Activated CD4-positive, alpha-beta T cell treated with anti-CD3 and anti-CD28 coated beads, Interleukin-2, amount 50 U/mL, for 1 hour (primary cell): ENCODE data around the gene IPCEF1.

Experiments
- DNase-seq: peaks from one replicate; pipeline ENCODE4 v3.0.0-alpha.2; 2020

IPCEF1 gene, protein sequence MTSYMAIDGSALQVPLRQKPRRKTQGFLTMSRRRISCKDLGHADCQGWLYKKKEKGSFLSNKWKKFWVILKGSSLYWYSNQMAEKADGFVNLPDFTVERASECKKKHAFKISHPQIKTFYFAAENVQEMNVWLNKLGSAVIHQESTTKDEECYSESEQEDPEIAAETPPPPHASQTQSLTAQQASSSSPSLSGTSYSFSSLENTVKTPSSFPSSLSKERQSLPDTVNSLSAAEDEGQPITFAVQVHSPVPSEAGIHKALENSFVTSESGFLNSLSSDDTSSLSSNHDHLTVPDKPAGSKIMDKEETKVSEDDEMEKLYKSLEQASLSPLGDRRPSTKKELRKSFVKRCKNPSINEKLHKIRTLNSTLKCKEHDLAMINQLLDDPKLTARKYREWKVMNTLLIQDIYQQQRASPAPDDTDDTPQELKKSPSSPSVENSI

DNA sequence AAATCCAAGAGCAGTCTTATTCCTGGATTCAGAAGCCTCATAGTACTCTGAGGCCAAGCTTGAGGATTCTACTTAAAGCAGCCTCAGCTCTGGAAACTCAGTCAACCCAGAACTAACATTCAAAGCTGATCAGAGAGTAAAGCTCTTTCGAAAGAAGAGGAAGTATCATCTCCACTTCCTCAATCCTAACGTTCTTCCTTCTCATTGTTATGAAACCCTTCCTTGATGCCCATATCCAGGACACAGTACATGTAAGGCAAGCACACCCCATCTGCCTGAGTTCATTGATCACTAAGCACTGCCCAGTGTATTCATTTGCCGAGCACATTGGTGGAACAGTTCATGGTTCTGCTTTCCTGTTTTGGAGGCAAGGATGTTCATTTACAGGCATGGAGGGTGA is at the start of gene IPCEF1:
TSS of gene IPCEF1 (minus strand) at position 114 of the 400 bp plus-strand sequence. CDS start 90,856 bp downstream, outside the sequence.
- DNase-seq: no peak

DNA sequence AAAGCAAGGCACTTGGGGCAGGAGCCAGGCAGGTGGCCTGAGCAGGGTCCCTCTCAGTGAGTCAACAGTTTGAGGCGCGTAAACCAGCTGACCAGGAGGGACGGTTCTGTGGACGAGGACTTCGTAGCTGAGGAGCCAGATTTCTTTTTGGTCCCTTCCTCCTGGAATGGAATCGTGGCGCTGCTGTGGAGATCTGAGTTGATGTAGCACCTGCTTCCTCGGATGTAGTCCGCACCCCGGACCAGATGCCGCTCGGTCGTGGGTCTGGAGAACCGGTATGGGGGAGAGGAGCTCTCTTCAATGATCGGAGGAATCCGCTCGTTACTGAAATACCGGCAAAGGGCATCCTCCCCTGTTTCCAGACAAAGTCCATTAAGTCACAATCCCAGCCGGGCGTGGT is 49.7 kb upstream of the IPCEF1 start:
- no peak for DNase-seq

DNA sequence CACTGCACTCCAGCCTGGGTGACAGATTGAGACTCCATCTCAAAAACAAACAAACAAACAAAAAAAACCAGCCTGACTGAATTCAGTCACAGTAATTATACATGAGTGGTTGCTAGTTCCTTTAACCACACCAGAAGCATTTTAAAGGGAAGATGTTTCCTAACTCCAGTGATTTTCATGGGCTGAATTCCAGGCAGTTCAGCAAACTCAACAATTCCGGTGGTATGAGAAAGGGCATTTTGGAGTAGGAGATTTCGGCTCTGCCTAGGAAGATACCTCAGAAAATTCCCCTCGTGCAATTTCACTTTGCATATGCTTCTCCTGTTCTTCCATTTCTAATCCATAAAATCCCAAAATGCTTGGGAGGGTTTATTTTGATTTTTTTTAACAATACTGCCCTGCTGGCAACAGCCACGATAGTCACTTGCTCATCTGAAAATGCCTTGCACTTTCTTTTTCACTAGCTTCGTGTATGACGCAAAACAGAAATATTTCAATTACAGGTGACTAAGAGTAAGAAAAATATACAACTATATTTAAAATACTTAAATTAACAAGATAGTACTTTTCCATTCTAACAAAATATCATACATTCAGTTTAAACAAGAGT is 48.3 kb upstream of the IPCEF1 start:
- no peak for DNase-seq

DNA sequence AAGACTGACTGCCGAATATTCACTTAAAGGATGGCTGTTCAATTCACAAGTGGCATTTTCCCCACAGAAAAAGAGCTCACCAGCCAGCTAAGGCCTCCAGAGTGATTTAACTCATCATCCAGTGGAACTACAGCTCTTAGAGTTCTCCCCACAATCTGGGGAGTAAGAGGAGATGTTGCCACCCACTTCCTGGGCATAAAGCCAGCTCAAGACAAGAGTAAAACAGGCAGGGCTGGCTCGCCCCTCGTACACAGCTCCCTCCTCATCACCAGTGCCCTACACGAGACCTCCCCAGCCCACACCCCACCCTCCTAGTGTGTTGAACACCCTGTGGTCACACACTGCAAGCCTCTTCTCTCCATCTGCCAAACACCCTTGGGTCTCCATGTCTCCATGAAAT is 47.2 kb upstream of the IPCEF1 start:
- DNase-seq: no peak

DNA sequence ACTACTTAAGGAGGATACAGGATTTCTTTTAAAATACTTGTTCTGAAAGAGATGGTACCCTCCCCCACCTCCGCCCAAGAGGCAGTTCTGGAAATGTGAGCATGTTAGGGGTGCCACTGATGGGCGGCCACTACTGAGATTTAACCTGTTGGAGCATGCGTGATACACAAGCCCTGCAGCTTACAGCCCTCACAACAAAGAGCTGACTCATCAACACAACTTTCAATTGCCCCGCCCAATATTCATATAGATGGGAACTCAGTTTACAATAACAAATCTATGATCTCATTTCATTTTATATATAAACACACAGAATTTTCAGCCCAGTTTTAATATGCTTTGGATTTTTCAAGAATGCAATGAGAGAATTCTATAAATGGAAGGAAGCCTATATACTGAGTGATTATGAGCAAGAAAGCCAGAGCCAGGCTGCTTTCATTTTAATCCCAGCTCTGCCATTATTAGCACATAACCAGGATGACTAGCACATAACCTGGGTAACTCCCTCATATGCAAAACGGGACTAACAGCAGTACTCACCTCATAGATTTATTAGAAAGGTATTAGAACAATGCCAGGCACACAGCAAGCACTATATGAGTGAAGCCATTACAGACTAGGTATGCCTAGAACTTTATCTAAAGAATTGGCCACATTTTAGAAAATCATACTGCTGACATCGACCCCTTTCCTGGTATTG is 45.6 kb upstream of the IPCEF1 start:
- no peak for DNase-seq

DNA sequence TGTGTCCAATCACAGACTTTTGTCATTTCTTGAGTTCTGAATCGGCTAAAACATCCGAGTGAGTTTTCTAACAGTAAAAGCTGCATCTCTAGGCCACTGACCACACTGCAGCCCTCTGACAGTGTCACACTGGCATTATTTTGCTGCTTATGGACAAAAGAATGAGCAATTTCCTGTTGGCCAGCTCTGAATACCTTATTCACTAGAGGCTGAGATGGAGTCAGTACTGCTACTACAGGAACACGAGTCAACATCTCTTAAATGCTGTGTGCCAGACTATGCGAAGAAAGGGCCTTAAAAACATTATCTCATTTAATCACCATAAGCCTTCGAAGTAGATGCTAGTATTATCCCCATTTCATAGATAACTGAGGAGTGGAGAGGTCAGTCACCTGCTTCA is 42.5 kb upstream of the IPCEF1 start:
- no peak for DNase-seq

DNA sequence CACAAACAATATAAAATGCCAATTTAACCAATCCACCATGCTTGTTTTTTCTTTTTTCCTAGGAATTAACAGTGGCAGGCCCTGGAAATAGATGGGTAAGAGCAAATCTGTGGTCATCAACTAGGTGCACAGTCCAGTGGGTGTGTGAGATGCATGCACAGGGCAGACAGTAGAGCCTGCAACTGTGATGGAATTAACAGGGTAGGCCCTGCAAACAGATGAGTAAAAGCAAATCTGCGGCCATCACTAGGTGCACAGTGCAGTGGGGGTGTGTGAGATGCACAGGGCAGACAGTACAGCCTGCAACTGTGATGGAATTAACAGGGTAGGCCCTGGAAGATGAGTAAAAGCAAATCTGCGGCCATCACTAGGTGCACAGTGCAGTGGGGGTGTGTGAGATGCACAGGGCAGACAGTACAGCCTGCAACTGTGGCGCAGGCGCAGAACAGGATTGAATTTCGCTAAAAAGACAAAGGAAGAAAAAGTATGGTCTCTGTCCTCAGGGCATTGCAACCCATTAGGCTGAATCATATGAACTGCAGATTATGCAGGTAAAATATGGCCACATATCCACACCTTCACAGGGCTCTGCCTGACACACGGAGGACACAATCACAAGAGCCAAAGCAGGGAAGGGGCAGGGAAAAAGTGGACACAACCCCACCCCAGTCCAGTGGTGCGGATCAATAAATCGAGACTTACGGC is 41.0 kb upstream of the IPCEF1 start:
- DNase-seq: no peak

DNA sequence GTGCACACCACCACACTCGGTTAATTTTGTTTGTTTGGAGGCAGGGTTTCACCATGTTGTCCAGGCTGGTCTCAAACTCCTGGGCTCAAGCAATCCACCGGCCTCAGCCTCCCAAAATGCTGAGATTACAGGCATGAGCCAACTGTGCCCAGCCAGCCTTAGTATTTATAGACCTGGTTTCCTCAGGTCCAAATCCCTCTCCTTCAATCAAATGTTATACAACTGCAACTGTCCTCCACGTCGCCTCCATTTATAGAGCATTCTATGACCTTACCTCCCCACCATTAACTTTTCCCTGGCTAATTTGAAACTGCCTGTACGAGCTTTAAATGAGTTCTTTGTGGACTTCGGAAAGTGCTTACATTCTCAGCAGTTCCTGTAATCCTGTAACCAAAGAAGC is 39.3 kb upstream of the IPCEF1 start:
- no peak for DNase-seq

DNA sequence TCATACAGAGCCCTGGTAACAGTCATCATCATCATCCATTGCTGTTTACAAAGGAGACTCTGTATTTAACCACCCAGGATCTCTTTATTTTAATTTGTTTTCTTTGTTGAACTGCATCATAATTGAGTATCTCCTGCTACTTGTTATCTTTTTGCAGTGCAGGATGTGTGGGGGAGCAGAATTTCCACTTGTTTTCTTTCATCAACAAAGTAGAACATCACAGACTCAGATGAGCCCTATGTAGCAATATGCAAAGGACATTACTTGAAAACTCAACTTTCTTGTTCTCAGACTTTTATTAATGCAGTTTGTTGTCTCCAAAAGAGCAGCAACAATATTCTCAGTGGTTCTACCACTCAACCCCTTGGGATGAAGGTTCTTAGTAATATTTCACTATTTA is 38.7 kb upstream of the IPCEF1 start:
- DNase-seq: no peak

DNA sequence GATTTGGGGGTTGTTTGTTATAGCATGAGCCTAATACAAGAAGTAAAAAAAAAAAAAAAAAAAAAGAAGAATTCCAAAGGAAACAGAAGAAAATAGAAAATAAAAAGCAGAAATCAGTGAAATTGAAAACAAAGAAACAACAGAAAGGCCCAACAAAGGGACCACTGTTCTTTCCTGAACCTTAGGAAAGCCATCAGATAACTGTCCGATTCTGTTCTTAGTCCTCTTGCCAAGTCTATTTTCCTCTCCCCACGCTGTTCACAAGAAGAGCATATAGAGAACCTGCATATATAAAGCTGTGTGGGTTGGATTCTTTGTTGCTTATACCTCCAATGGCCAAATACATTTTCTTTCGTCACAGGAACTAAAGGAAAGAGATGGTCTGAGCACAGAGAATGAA is 38.0 kb upstream of the IPCEF1 start:
- DNase-seq: no peak

DNA sequence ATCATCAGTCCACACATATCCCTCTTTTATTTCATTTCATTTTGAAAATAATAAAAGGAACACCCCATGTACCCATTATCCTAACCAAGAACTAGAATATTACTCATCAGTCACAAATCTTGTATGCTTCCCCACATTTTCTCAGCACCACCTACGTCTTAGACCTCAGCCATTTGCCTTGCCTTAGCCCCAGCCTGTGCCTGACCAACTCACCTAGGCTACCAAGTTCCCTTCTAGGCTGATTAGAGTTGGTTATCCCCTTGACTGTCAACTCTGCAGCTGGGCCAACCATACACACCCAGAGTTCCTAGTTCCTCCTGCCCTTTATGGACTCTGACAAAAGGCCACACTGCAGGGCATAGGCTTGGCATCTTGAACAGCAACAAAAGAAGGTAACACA is 33.4 kb upstream of the IPCEF1 start:
- DNase-seq: no peak

DNA sequence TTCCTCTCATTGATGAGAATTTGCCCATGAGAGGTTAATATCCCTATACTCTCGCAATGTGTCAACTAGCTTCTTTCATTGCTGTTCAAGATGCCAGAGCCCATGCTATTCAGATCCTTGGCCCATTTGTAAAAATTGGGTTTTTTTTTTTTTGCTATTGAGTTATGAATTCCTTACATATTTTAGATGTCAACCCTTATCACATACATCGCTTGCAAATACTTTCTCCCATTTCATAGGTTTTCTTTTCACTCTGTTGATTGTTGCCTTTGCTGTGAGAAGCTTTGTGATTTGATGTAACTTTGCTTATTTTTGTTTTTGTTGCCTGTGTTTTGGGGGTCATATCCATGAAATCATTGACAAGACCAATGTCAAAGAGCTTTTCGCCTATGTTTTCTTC is 32.2 kb upstream of the IPCEF1 start:
- no peak for DNase-seq

DNA sequence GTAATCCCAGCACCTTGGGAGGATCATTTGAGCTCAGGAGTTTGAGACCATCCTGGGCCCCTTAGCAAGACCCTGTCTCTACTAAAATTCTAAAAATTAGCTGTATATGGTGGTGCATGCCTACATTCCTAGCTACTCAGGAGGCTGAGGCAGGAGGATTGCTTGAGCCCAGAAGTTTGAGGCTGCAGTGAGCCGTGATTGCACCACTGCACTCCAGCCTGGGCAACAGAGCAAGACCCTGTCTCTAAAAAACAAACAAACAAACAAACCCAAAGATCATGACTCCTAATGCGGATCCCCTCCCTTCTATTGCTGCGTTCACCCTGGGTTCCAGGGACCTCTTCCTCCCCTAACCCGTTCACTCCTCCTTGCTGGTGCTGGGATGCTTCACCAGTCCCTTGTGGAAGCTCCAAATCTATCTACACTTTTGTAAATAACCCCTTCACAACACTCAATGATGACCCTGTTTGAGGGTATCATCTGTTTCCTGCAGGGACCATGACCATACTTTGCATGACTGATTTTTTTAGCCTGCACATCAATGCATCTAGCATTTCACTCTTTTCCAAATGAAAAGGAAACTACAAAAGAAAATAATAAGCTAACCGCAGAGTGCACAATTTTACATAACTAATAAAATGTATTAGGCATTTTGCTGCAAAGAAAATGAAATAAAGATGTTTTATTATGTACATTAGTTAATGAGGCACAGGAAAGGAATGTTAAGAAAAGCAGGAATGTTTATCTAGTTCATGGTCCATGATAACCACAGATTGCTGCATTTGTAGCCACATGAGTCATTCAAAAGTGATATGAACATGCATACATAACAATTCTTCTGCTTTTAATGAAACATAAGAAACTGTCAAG is 30.5 kb upstream of the IPCEF1 start:
- no peak for DNase-seq

DNA sequence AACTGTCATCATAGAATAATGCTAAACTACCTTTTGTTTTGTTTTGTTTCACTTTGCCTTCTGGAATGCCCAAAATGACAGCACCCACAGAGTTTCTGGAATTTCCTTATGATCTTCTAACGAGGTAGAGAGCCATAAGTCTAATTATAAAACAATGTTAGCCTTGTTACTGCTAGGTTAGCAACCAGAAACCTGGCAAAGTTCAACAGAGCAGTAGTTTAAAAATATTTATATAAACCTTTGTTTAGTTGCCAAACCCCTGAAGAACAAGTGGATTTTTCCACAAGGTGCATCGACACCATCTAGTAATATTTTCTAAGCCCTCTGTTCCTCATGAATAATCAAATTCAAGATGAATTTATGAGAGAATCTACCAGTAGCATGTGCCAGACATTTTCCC is 27.6 kb upstream of the IPCEF1 start:
- DNase-seq: no peak

DNA sequence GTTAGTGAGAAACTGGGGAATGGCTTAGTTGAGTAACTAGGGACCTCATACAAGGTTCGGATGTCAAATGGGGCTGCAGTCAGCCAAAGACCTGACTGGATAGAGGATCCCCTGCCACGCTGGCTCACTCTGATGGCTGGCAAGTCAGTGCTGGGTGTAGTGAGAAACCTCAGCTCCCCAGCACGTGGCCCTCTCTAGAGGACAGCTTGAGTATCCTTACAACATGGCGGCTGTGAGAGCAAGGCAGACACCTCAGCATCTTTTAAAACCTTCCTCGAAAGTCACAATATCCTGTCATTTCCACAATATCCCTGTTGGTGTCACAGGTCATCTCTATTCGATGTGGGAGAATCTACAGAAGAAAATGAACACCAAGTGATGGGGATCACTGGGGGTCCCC is 26.7 kb upstream of the IPCEF1 start:
- DNase-seq: no peak

DNA sequence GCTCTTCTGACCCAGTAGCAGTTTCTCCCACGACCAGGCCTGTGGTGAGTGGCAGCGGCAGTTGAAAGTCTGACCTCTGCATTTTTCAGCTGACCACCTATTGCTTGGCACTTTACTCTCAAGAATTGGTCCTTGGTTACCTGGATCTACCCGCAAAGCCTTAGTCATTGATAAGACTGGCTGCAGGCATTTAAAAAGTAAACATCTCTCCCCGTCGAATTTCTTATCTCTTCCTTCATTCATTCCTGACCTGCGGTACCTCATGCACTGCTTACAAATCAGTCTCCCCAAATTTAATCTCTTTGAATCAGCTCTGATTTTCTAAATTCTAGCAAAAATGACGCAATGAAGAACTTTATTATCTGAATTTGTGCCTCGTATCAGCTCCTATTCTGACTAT is 26.1 kb upstream of the IPCEF1 start:
- no peak for DNase-seq

DNA sequence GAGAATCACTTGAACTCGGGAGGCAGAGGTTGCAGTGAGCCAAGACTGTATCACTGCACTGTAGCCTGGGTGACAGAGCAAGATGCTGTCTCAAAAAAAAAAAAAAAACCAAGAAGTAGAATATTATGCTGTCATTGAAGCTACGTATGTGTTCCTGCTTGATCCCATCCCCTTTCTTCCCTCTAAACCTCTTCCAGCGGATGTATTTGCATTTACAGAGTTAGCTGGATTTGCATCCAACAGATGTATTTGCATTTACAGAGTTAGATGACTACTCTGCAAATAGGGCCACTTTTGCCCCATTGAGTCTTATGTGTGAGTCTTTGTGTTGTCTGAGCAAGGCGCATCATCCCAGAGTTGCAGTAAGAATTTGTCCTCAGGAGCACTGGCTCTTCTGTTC is 24.9 kb upstream of the IPCEF1 start:
- DNase-seq: no peak

DNA sequence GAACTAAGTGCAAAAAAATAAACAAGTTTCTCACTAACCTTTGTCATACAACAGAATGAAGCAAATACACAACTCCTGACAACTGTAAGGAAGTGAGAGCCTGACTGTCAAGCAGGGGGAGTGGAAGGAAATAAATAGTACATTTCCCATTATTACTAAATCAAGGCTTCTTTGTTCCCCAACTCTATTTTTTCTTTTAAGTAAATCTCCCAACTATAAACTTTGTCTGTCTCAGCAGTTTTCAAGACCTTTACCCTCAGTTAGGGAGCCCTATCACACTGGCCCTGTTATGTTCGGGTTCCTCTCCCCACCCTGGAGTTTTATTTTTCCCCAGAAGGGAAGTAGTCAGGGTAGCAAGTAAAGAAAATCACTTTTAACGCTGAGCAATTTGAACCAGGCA is 24.1 kb upstream of the IPCEF1 start:
- no peak for DNase-seq

DNA sequence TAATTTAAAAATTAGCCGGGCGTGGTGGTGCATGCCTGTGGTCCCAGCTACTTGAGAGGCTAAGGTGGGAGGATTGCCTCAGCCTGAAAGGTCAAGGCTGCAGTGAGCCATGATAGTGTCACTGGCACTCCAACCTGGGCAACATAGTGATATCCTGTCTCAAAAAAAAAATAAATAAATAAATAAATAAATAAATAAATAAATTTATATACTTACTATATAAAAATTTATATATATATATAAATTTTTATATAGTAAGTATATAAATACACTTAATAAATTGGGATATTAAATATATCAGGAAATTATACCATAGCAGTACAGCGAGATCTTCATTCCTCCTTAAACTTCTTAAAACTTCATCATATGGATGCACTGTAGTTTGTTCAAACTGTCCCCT is 23.0 kb upstream of the IPCEF1 start:
- DNase-seq: no peak

DNA sequence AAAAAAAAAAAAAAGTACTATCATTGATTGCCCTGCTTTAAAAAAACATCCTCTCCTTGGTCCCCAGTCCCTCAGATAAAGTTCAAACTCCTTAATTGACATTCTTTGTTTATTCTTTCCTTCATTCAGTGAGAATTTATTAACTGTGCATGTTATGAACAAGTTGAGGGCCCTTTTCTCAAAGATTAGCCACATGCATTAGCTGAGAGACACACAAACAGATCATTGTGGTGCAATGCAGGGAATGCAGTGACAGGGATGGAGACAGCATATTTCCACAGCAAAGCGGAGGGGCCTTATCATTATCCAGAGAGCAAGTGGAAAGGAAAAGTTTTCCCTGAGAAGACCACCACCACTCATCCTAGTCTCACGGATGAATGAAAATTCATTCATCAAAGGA is 21.9 kb upstream of the IPCEF1 start:
- no peak for DNase-seq

DNA sequence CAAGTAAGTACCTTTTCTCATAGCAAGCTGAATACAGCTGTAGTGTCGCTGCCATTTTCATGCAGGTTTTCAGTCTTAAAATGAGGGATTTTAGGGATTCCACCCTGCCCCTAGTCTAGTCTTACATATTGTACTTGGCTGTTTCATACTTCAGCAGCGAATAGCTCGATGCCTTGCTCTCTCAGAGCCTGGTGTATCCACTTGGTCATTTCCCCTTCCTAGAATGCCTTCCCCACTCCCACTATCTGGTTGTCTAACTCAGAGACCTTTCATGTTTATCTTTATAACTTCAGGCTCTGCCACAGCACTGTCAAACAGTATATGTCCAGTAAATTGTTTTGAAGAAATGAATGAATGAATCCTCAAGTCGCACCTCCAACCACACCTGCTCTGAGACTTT is 21.1 kb upstream of the IPCEF1 start:
- no peak for DNase-seq

DNA sequence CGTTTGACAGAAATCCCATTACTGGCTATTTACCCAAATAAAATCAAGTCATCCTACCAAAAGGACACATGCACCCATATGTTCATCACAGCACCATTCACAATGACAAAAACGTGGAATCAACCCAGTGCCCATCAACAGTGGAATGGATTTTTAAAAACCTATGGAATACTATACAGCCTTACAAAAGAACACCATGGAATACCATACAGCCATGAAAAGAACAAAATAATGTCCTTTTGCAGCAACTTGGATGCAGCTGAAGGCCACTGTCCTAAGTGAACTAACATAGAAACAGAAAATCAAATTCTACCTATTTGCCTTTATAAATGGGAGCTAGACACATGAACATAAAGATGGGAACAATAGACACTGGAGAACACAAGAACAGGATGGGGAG is 17.4 kb upstream of the IPCEF1 start:
- DNase-seq: no peak

DNA sequence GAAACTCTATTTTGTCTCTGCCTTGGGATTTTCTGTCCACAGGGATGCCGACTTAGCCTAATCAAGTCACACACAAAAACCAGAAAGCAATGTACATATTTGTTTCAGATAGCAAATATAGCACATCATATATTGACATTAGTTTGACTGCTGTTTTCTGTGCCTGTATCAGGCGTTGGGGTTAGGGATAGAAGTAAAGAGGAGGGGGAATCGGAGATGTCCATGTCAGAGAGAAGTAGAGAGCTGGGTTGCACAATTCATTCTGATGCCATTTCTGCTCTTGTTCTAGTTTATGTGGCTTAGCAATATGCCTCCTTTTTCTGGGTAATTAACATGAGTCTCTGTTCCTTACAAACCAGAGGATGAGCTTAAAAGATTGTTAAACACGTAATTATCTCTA is 14.7 kb upstream of the IPCEF1 start:
- DNase-seq: no peak
